PC-3 (cell line): ENCODE measurements around the gene SLC5A3.

Source experiments
- CTCF ChIP-seq: fragments of 300-600 bp; sonication (generic); conservative IDR thresholded peaks from 2 replicates; pipeline ENCODE4 v1.5.1; 2017; ENCODE audit warnings: antibody characterized with exemption, low read depth, mild to moderate bottlenecking, low read length
- EZH2 ChIP-seq: fragments of 300-600 bp; sonication (generic); IDR thresholded peaks from one replicate; pipeline ENCODE4 v1.6.1; 2017; ENCODE audit warnings: antibody characterized with exemption, mild to moderate bottlenecking, low read length; ENCODE audit not compliant: unreplicated experiment
- EZH2phosphoT487 ChIP-seq: fragments of 300-600 bp; sonication (generic); IDR thresholded peaks from 2 replicates; pipeline ENCODE4 v1.6.1; 2018; ENCODE audit warnings: mild to moderate bottlenecking, antibody characterized with exemption, low read length, borderline replicate concordance

- TF ChIP-seq CTCF (no peak), EZH2phosphoT487 (no peak), EZH2 (no peak)
These were observed 43.4 kb upstream of the SLC5A3 start for GRCh38 chr21:34029743-34030528.
